OCI-M2 (cell line): ENCODE data around the gene TOM1L2.

Experiments used
- DNase-seq: peaks from one replicate; lab custom pipeline; 2025; ENCODE audit not compliant: unreplicated experiment; lab: John Stamatoyannopoulos, UW

The TOM1L2 gene

GRCh38 chr17:17972126-17972951 is at the start of gene TOM1L2, which contains the start of gene DRC3:
TOM1L2 (minus strand) TSS chr17:17972400; CDS start chr17:17972313, 87 bp downstream.
DRC3 (plus strand) TSS chr17:17972862; CDS start chr17:17977599, 4,737 bp downstream.
- DNase-seq = peak; percentile 96

GRCh38 chr17:18021372-18021771 is 49.2 kb upstream of the TOM1L2 start:
- no peak for DNase-seq

GRCh38 chr17:18020971-18021370 is 48.8 kb upstream of the TOM1L2 start:
- DNase-seq = no peak

GRCh38 chr17:18019838-18020154 is 47.6 kb upstream of the TOM1L2 start:
- DNase-seq = no peak

GRCh38 chr17:18018411-18018921 is 46.3 kb upstream of the TOM1L2 start:
- DNase-seq = no peak

- DNase-seq = peak; percentile 6
Measured at GRCh38 chr17:18017958-18018357, 45.8 kb upstream of the TOM1L2 start.

GRCh38 chr17:18016426-18016825 is 44.2 kb upstream of the TOM1L2 start:
- DNase-seq = no peak

GRCh38 chr17:18015593-18015992 is 43.4 kb upstream of the TOM1L2 start:
- DNase-seq = no peak

GRCh38 chr17:18014006-18014405 is 41.8 kb upstream of the TOM1L2 start:
- DNase-seq = no peak

- DNase-seq = no peak
Measured at GRCh38 chr17:18011286-18011685, 39.1 kb upstream of the TOM1L2 start.

GRCh38 chr17:18009609-18010420 is 37.6 kb upstream of the TOM1L2 start:
- no peak for DNase-seq

- no peak for DNase-seq
Measured at GRCh38 chr17:18008496-18009268, 36.5 kb upstream of the TOM1L2 start.

GRCh38 chr17:18006495-18007239 is 34.5 kb upstream of the TOM1L2 start:
- no peak for DNase-seq

- no peak for DNase-seq
Measured at GRCh38 chr17:18005496-18005895, 33.3 kb upstream of the TOM1L2 start.

- DNase-seq = no peak
Measured at GRCh38 chr17:18004884-18005305, 32.7 kb upstream of the TOM1L2 start.

GRCh38 chr17:18004345-18004744 is 32.1 kb upstream of the TOM1L2 start:
- no peak for DNase-seq

GRCh38 chr17:18002171-18002570 is 30.0 kb upstream of the TOM1L2 start:
- no peak for DNase-seq

- no peak for DNase-seq
Measured at GRCh38 chr17:18000030-18000408, 27.8 kb upstream of the TOM1L2 start.

GRCh38 chr17:17999364-18000029 is 27.3 kb upstream of the TOM1L2 start:
- DNase-seq = no peak

- DNase-seq = no peak
Measured at GRCh38 chr17:17998934-17999333, 26.7 kb upstream of the TOM1L2 start.
